NCI-H2171 (cell line): ENCODE data around the gene PLCD3.

Source experiments
- DNase-seq: peaks from one replicate; lab custom pipeline; 2025; lab: John Stamatoyannopoulos, UW

The PLCD3 gene

GRCh38 chr17:45067637-45068036 is 64.7 kb downstream of the PLCD3 start:
- DNase-seq: no peak

GRCh38 chr17:45063198-45063597 is 69.1 kb downstream of the PLCD3 start:
- no peak for DNase-seq

- no peak for DNase-seq
Measured at GRCh38 chr17:45061606-45062205, 70.6 kb downstream of the PLCD3 start.

- DNase-seq: peak; percentile 99
Measured at GRCh38 chr17:45060797-45061605, 71.3 kb downstream of the PLCD3 start, which contains the start of gene NMT1. Gene NMT1, plus strand, starts transcription at chr17:45061317. Its CDS starts 13 bp downstream, at chr17:45061330.

GRCh38 chr17:45060382-45060796 is 71.9 kb downstream of the PLCD3 start:
- DNase-seq: no peak
